K562 (cell line): ENCODE data around the gene CSNK1A1. TPM values are rescaled to one million over a fixed set of nuclear protein-coding genes. Genes with fewer than 3 reads are reported as not detected.

ENCODE experiments used
- ARID1B ChIP-seq: fragments of 450-650 bp; IDR thresholded peaks from 2 replicates; pipeline ENCODE4 v1.6.1; 2016; ENCODE audit warnings: antibody characterized with exemption, mild to moderate bottlenecking, inconsistent platforms
- CREM ChIP-seq: IDR thresholded peaks from 2 replicates; pipeline ENCODE4 v1.6.1; 2014; ENCODE audit warnings: antibody characterized with exemption, low read depth
- CTBP1 ChIP-seq: fragments of 450-650 bp; IDR thresholded peaks from 2 replicates; pipeline ENCODE4 v1.6.1; 2016; ENCODE audit warnings: borderline replicate concordance
- FOXP1 ChIP-seq: sonication (generic); formaldehyde crosslinking; IDR thresholded peaks from 2 replicates; pipeline ENCODE4 v1.8.0; 2022; ENCODE audit warnings: mild to moderate bottlenecking, missing genetic modification reagents
- GABPA ChIP-seq: fragments of 200-800 bp; sonication (Bioruptor generic); conservative IDR thresholded peaks from 2 replicates; pipeline ENCODE4 v1.6.1; 2016; ENCODE audit warnings: low read depth, missing genetic modification characterization, missing compliant biosample characterization
- MED1 ChIP-seq: sonication (generic); formaldehyde crosslinking; IDR thresholded peaks from 2 replicates; pipeline ENCODE4 v1.8.1; 2023; ENCODE audit warnings: missing genetic modification reagents, borderline replicate concordance
- NFE2 ChIP-seq: IDR thresholded peaks from 2 replicates; pipeline ENCODE4 v1.6.1; 2014; ENCODE audit warnings: antibody characterized with exemption, low read depth
- NR2C2 ChIP-seq, 2 experiments: fragments of 200-800 bp in 1 of 2; sonication (Bioruptor generic) in 1 of 2; sonication (generic) in 1 of 2; formaldehyde crosslinking in 1 of 2; IDR thresholded peaks; 2 replicates each; pipeline versions ENCODE4 v1.6.1 to v1.8.0; 2016 to 2022; ENCODE audit warnings: mild to moderate bottlenecking in 1 of 2, missing compliant biosample characterization in 1 of 2, missing genetic modification characterization in 1 of 2, missing genetic modification reagents in 1 of 2
- NRF1 ChIP-seq, 2 experiments: fragments of 450-650 bp; IDR thresholded peaks in 1 of 2; conservative IDR thresholded peaks in 1 of 2; 2 replicates each; pipeline ENCODE4 v1.6.1; 2014; ENCODE audit warnings: mild to moderate bottlenecking in 2 of 2
- POLR2G ChIP-seq: fragments of 200-400 bp; formaldehyde crosslinking; IDR thresholded peaks from 2 replicates; pipeline ENCODE4 v1.6.1; 2017; ENCODE audit warnings: low read depth, mild to moderate bottlenecking, antibody characterized with exemption, low read length, moderate library complexity
- SMARCA4 ChIP-seq: fragments of 450-650 bp; IDR thresholded peaks from 2 replicates; pipeline ENCODE4 v1.6.1; 2016
- SRSF9 ChIP-seq: fragments of 200-400 bp; formaldehyde crosslinking; IDR thresholded peaks from 2 replicates; pipeline ENCODE4 v1.6.1; 2017; ENCODE audit warnings: low read depth, low read length, borderline replicate concordance
- ZBTB17 ChIP-seq: fragments of 450-650 bp; formaldehyde crosslinking; IDR thresholded peaks from 2 replicates; pipeline ENCODE4 v1.4.0; 2020; ENCODE audit warnings: mild to moderate bottlenecking
- ZC3H8 ChIP-seq: fragments of 450-650 bp; IDR thresholded peaks from 2 replicates; pipeline ENCODE4 v1.6.1; 2017
- ZNF224 ChIP-seq: sonication (generic); formaldehyde crosslinking; IDR thresholded peaks from 2 replicates; pipeline ENCODE4 v1.8.0; 2022; ENCODE audit warnings: mild to moderate bottlenecking, missing genetic modification reagents
- ZNF431 ChIP-seq: sonication (generic); formaldehyde crosslinking; IDR thresholded peaks from 2 replicates; pipeline ENCODE4 v1.8.0; 2022; ENCODE audit warnings: mild to moderate bottlenecking, missing genetic modification reagents
- polyA plus RNA-seq, 8 experiments: library from polyadenylated mRNA; depleted of rRNA in 4 of 8; stranded (reverse) in 5 of 8; unstranded in 3 of 8; fragments of >200 nt; fragmentation: Nextera tagmentation in 2 of 8; fragmentation: Illumina TruSeq in 1 of 8; extraction: Ambion mirVana in 2 of 8; extraction: Trizol in 1 of 8; gene quantifications; 2 replicates each; pipeline versions ENCODE4 v1.2.1 to v1.2.3, GENCODE V29; 2011 to 2014; ENCODE audit warnings: inconsistent platforms in 1 of 8, missing spikeins in 1 of 8
- total RNA-seq, 7 experiments: library from RNA; depleted of rRNA in 6 of 7; stranded (reverse); fragments of >200 nt in 6 of 7; fragmentation: Illumina TruSeq in 2 of 7; extraction: Trizol in 2 of 7; gene quantifications; 2 replicates each; pipeline versions ENCODE4 v1.2.1 to v1.2.3, GENCODE V29; 2011 to 2021; ENCODE audit warnings: low replicate concordance in 1 of 7
- TF ChIP-seq, protein P1 (sequence below): fragments of 450-650 bp; IDR thresholded peaks from one replicate; pipeline ENCODE4 v1.6.1; 2018; ENCODE audit warnings: mild to moderate bottlenecking, moderate library complexity; ENCODE audit not compliant: partially characterized antibody
- TF ChIP-seq, protein P2 (sequence below): sonication (generic); formaldehyde crosslinking; IDR thresholded peaks from 2 replicates; pipeline ENCODE4 v1.8.0; 2022; ENCODE audit warnings: missing genetic modification reagents, mild to moderate bottlenecking, moderate library complexity, borderline replicate concordance
- TF ChIP-seq, protein P3 (sequence below), 2 experiments: IDR thresholded peaks; 2 replicates each; pipeline ENCODE4 v1.6.1; 2012; ENCODE audit warnings: improper control_type of control experiment in 2 of 2, low read depth in 2 of 2, low read length in 2 of 2, borderline replicate concordance in 1 of 2
- TF ChIP-seq, protein P4 (sequence below), 2 experiments: fragments of 450-650 bp in 1 of 2; sonication (generic) in 1 of 2; formaldehyde crosslinking in 1 of 2; IDR thresholded peaks in 1 of 2; conservative IDR thresholded peaks in 1 of 2; 2 replicates each; pipeline versions ENCODE4 v1.6.1 to v1.8.1; 2016 to 2023; ENCODE audit warnings: mild to moderate bottlenecking in 2 of 2, moderate library complexity in 2 of 2, inconsistent platforms in 1 of 2, missing genetic modification reagents in 1 of 2
- TF ChIP-seq, protein P5 (sequence below): sonication (generic); IDR thresholded peaks from 2 replicates; pipeline ENCODE4 v1.6.1; 2016

CSNK1A1 gene
- total and polyA plus RNA-seq, 9 of the 15 experiments (the other 6 are each of a cell fraction or from before 2014, with no cell fraction given), result 49.1 to 196 (median 154) TPM

DNA sequence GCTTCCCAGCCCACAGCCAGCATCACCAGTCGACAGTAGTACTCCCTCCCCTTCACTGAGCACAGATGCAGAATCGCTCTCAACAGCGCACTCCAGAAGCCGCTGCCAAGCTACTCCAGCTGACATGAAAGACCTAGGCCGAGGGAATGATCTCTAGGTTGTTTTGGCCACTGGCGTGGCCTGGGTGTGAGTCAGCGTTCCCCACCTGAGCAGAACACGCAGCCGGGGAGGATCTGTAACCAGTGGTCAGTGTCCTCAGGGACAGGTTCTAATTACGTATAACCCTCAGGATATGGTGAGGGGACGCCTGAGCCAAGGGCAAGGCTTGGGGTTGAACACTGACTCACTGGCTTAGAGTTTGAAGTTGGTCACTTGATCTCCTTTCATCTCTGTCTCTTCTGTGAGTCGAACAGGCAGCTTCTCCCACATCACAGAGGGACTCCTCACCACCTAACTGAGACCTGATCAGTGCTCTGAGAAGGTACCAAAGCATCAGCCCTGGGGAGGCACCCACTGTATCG lies 95.3 kb downstream of the CSNK1A1 start (continued):
- TF ChIP-seq, protein P1, sequence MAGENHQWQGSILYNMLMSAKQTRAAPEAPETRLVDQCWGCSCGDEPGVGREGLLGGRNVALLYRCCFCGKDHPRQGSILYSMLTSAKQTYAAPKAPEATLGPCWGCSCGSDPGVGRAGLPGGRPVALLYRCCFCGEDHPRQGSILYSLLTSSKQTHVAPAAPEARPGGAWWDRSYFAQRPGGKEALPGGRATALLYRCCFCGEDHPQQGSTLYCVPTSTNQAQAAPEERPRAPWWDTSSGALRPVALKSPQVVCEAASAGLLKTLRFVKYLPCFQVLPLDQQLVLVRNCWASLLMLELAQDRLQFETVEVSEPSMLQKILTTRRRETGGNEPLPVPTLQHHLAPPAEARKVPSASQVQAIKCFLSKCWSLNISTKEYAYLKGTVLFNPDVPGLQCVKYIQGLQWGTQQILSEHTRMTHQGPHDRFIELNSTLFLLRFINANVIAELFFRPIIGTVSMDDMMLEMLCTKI, result no peak
- no peak for TF ChIP-seq ZNF224 (CRISPR knock-in tag)
- no peak for TF ChIP-seq FOXP1 (CRISPR knock-in tag)
- no peak for TF ChIP-seq SRSF9
- TF ChIP-seq ZNF431 (CRISPR knock-in tag), result no peak
- TF ChIP-seq MED1, result no peak
- no peak for TF ChIP-seq GABPA (tag)
- TF ChIP-seq, protein P2, sequence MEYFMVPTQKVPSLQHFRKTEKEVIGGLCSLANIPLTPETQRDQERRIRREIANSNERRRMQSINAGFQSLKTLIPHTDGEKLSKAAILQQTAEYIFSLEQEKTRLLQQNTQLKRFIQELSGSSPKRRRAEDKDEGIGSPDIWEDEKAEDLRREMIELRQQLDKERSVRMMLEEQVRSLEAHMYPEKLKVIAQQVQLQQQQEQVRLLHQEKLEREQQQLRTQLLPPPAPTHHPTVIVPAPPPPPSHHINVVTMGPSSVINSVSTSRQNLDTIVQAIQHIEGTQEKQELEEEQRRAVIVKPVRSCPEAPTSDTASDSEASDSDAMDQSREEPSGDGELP, result peak; percentile 89
- TF ChIP-seq ARID1B, result peak; percentile 42
- TF ChIP-seq ZC3H8, result no peak
- TF ChIP-seq, protein P3, sequence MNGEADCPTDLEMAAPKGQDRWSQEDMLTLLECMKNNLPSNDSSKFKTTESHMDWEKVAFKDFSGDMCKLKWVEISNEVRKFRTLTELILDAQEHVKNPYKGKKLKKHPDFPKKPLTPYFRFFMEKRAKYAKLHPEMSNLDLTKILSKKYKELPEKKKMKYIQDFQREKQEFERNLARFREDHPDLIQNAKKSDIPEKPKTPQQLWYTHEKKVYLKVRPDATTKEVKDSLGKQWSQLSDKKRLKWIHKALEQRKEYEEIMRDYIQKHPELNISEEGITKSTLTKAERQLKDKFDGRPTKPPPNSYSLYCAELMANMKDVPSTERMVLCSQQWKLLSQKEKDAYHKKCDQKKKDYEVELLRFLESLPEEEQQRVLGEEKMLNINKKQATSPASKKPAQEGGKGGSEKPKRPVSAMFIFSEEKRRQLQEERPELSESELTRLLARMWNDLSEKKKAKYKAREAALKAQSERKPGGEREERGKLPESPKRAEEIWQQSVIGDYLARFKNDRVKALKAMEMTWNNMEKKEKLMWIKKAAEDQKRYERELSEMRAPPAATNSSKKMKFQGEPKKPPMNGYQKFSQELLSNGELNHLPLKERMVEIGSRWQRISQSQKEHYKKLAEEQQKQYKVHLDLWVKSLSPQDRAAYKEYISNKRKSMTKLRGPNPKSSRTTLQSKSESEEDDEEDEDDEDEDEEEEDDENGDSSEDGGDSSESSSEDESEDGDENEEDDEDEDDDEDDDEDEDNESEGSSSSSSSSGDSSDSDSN (IDR thresholded peaks at IDR 0.05; ENCODE audit: borderline replicate concordance in 1 of 2, low read depth in 2 of 2, low read length in 2 of 2), result 0 out of 4 replicates have a peak, but pooled peaks of 1 of the 2 experiments have one; percentile 59
- TF ChIP-seq NRF1 (conservative IDR thresholded peaks at IDR 0.05 in 1 of 2, IDR thresholded peaks at IDR 0.05 in 1 of 2), result peak; percentile 39 to 52; a peak in 3 of 4 replicates
- no peak for TF ChIP-seq NR2C2 (CRISPR knock-in tag; IDR thresholded peaks at IDR 0.05)
- TF ChIP-seq NR2C2 (tag; IDR thresholded peaks at IDR 0.05), result peak; percentile 47
- TF ChIP-seq, protein P4, sequence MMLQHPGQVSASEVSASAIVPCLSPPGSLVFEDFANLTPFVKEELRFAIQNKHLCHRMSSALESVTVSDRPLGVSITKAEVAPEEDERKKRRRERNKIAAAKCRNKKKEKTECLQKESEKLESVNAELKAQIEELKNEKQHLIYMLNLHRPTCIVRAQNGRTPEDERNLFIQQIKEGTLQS (IDR thresholded peaks at IDR 0.05), result peak; percentile 87
- TF ChIP-seq, protein P4 (CRISPR knock-in tag; conservative IDR thresholded peaks at IDR 0.05), result peak; percentile 52; the same call in 1 of the 2 replicates
- peak; percentile 86 for TF ChIP-seq NFE2
- TF ChIP-seq, protein P5, sequence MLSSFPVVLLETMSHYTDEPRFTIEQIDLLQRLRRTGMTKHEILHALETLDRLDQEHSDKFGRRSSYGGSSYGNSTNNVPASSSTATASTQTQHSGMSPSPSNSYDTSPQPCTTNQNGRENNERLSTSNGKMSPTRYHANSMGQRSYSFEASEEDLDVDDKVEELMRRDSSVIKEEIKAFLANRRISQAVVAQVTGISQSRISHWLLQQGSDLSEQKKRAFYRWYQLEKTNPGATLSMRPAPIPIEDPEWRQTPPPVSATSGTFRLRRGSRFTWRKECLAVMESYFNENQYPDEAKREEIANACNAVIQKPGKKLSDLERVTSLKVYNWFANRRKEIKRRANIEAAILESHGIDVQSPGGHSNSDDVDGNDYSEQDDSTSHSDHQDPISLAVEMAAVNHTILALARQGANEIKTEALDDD, result peak; percentile 59
- TF ChIP-seq CREM, result no peak; the same call in 1 of the 2 replicates
- 0 out of 2 replicates have a peak, but pooled peaks have one; percentile 18 for TF ChIP-seq ZBTB17
- TF ChIP-seq CTBP1, result peak; percentile 81
- TF ChIP-seq POLR2G, result peak; percentile 36; the same call in 1 of the 2 replicates
- peak; percentile 23; the same call in 1 of the 2 replicates for TF ChIP-seq SMARCA4
